ELR (cell line): Measurements from ENCODE around the gene TNFAIP8.
A peak's percentile ranks its signal among the peaks of the same experiment; 100 is the strongest.

Experiments used
- DNase-seq: peaks from one replicate; pipeline ENCODE4 v3.0.0-alpha.2; 2015; ENCODE audit warnings: low read depth

The TNFAIP8 gene

GRCh38 chr5:119355685-119356611 lies at the start of gene TNFAIP8:
TNFAIP8 (plus strand) TSS chr5:119356019; CDS start chr5:119356091, 72 bp downstream.
- DNase-seq, result peak; percentile 72

- no peak for DNase-seq
Observed at GRCh38 chr5:119307170-119307569, 48.6 kb upstream of the TNFAIP8 start.

- no peak for DNase-seq
Observed at GRCh38 chr5:119309326-119309725, 46.5 kb upstream of the TNFAIP8 start.

GRCh38 chr5:119311688-119312087 lies 44.1 kb upstream of the TNFAIP8 start:
- no peak for DNase-seq

GRCh38 chr5:119312403-119312802 lies 43.4 kb upstream of the TNFAIP8 start:
- DNase-seq, result no peak

- DNase-seq, result no peak
Observed at GRCh38 chr5:119313197-119313596, 42.6 kb upstream of the TNFAIP8 start.

- DNase-seq, result no peak
Observed at GRCh38 chr5:119313658-119314605, 41.9 kb upstream of the TNFAIP8 start.

GRCh38 chr5:119315516-119315949 lies 40.3 kb upstream of the TNFAIP8 start:
- DNase-seq, result peak; percentile 49

GRCh38 chr5:119316086-119316485 lies 39.7 kb upstream of the TNFAIP8 start:
- no peak for DNase-seq

GRCh38 chr5:119316906-119317305 lies 38.9 kb upstream of the TNFAIP8 start:
- no peak for DNase-seq

GRCh38 chr5:119318256-119318894 lies 37.4 kb upstream of the TNFAIP8 start:
- no peak for DNase-seq

- no peak for DNase-seq
Observed at GRCh38 chr5:119319401-119319800, 36.4 kb upstream of the TNFAIP8 start.

- no peak for DNase-seq
Observed at GRCh38 chr5:119319890-119320289, 35.9 kb upstream of the TNFAIP8 start.

GRCh38 chr5:119321569-119322311 lies 34.1 kb upstream of the TNFAIP8 start:
- no peak for DNase-seq

- DNase-seq, result no peak
Observed at GRCh38 chr5:119322312-119322947, 33.4 kb upstream of the TNFAIP8 start.

- no peak for DNase-seq
Observed at GRCh38 chr5:119322948-119323537, 32.8 kb upstream of the TNFAIP8 start.

- DNase-seq, result no peak
Observed at GRCh38 chr5:119323601-119324000, 32.2 kb upstream of the TNFAIP8 start.

- no peak for DNase-seq
Observed at GRCh38 chr5:119324842-119325241, 31.0 kb upstream of the TNFAIP8 start.

GRCh38 chr5:119327018-119327417 lies 28.8 kb upstream of the TNFAIP8 start:
- no peak for DNase-seq
